Dedifferentiated amniotic fluid mesenchymal stem cell (primary cell): ENCODE measurements around the gene IRAK3.

Experiments
- DNase-seq: peaks from one replicate; pipeline ENCODE4 v3.0.0-alpha.2; 2016; ENCODE audit errors: extremely low spot score

Gene IRAK3

GRCh38 chr12:66188584-66189485 is at the start of gene IRAK3:
IRAK3 (plus strand) TSS chr12:66189214; CDS start chr12:66189300, 86 bp downstream.
- DNase-seq, result no peak

GRCh38 chr12:66139328-66139727 is 49.7 kb upstream of the IRAK3 start:
- DNase-seq, result no peak

DNA sequence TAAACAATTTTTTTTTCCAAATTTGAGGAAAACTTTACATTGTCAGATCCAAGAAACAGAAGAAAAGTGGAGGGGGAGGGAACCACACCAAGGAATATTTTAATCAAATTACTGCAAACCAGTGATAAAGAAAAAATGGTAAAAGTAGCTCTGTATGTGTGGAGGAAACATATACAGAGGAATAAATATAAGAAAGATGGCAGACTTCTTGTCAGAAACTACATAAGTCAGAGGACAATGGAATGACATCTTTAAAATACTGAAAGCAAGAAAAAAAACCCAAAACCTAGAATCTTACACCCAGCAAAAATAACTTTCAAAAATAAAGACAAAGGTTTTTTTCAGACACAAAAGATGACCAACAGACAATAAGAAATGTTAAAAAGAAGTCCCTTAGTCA is 48.3 kb upstream of the IRAK3 start:
- DNase-seq, result no peak

- no peak for DNase-seq
Measured at GRCh38 chr12:66141299-66141698, 47.7 kb upstream of the IRAK3 start.

GRCh38 chr12:66142826-66143225 is 46.2 kb upstream of the IRAK3 start:
- DNase-seq, result no peak

GRCh38 chr12:66143868-66144267 is 45.1 kb upstream of the IRAK3 start:
- DNase-seq, result no peak

- no peak for DNase-seq
Measured at GRCh38 chr12:66144791-66145754, 43.9 kb upstream of the IRAK3 start.

DNA sequence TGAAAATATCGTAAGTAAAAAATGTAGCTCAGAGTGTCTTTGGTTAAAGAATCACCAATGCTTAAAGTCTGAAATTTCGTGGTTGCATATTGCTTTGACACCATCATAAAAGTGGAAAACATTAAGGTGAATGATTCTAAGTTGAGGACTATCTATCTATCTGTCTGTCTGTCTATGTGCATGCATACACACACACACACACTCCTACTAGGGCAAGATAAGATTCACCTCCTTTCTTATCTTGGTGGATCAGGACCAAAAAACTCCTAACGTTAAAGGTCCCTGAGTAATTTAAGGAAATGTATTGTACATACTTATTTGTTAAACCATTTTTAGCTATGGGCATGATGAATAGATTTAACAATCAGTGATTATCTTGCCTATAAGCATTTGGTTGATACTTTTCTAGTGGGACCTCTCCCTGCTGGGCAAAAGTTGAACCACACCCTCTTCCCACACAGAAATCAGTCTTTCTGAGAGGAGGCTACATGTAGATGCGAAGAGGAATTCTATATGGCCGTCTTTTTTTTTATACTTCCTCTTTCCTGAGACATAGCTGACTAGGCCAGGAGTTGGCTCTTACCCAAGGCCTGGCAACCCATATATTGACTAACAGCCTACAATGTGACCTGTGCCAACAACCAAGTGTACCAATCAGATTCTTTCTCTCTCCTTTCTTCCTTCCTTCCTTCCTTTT is 39.2 kb upstream of the IRAK3 start:
- DNase-seq, result no peak

GRCh38 chr12:66152732-66153131 is 36.3 kb upstream of the IRAK3 start:
- DNase-seq, result no peak

- DNase-seq, result no peak
Measured at GRCh38 chr12:66154776-66155175, 34.2 kb upstream of the IRAK3 start.

DNA sequence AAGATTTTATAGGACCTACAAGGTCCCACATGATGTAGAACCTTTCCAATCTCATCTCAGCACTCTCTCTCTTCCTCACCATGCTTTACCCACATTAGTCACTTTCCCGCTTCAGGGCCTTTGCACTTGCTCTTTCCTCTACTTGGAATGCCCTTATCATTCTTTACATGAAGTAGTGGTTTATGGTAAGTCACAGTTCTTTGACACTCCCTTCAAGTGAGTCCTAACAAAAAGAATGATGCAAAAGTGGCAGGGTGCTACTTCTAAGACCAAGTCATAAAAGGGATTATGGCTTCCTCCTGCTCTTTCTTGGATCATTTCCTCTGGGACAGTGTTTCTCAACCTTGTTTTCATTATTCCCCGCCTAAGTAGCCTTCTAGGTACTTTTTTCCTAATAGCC is 32.4 kb upstream of the IRAK3 start:
- no peak for DNase-seq

- no peak for DNase-seq
Measured at GRCh38 chr12:66159123-66159522, 29.9 kb upstream of the IRAK3 start.

- DNase-seq, result no peak
Measured at GRCh38 chr12:66160704-66161103, 28.3 kb upstream of the IRAK3 start.

GRCh38 chr12:66162701-66163100 is 26.3 kb upstream of the IRAK3 start:
- no peak for DNase-seq

DNA sequence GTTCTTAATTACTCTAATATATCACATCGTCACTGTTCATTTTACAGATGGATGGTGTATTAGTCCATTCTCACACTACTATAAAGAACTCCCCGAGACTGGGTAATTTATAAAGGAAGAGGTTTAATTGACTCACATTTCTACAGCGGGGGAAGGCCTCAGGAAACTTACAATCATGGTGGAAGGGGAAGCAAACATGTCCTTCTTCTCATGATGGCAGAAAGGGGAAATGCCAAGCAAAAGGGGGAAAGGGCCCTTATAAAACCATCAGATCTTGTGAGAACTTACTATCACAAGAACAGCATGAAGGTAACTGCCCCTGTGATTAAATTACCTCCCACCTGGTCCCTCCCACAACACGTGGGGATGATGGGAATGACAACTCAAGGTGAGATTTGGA is 25.7 kb upstream of the IRAK3 start:
- DNase-seq, result no peak

DNA sequence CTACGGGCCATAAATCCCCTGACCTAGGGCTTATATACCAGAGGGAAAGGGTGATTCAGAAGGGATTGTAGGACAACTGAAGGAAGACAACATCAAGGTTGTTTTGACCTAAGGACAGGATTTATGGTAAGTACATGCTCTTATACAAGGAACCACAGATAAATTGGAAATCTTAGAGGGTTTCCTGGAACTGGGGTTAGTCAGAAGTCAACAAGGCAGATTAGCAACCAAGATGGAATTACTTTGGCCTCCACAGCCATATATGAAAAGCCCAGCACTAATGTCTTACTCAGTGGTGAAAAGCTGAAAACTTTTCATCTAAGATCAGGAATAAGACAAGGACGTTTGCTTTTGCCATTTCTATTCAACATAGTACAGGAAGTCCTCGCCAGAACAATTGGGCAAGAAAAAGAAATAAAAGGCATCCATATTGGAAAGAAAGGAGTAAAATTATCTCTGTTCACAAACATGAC is 24.6 kb upstream of the IRAK3 start:
- DNase-seq, result no peak

DNA sequence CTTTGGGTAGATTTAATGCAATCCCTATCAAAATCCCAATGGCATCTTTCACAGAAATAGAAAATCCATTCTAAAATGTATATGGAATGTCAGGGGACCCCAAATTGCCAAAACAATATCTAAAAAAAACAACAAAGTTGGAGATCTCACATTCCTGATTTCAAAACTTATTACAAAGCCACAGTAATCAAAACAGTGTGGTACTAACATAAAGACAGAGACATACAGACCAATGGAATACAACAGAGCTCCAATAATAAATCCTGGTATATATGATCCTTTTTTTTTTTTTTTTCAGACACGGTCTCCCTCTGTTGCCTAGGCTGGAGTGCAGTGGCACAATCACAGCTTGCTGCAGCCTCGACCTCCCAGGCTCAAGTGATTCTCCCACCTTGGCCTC is 23.9 kb upstream of the IRAK3 start:
- DNase-seq, result no peak

DNA sequence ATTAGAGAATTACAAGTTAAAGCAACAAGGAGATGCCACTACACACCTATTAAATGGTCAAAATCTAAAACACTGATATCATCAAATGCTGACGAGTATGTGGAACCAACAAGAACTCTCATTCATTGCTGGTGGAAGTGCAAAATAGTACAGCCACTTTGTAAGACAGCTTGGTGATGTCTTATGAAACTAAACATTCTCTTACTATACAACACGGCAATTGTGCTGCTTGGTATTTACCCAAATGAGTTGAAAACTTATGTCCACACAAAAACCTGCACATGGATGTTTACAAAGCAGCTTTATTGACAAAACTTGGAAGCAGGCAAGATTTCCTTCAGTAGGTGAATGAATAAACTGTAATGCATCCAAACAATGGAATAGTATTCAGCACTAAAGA is 22.5 kb upstream of the IRAK3 start:
- DNase-seq, result no peak

GRCh38 chr12:66168410-66168809 is 20.6 kb upstream of the IRAK3 start:
- DNase-seq, result no peak

- peak; percentile 92 for DNase-seq
Measured at GRCh38 chr12:66169221-66170170, 19.5 kb upstream of the IRAK3 start, which contains the start of gene TMBIM4. TMBIM4 (minus strand) TSS chr12:66169996; CDS start chr12:66169951, 45 bp downstream.

- no peak for DNase-seq
Measured at GRCh38 chr12:66170606-66171005, 18.4 kb upstream of the IRAK3 start.
